WI38 (cell line): Measurements from ENCODE around the gene RALGPS2.
"Not testable (repeated sequence)": the region's sequence is repeated elsewhere in the genome, so short reads cannot be mapped to it uniquely, and the experiment has no call there.

Experiments used
- H3K4me3 ChIP-seq: 2 replicates; pipeline ENCODE4 v1.5.1; 2011; ENCODE audit warnings: low read depth, mild to moderate bottlenecking, control low read depth, low read length
- CTCF ChIP-seq: IDR thresholded peaks from 2 replicates; pipeline ENCODE4 v1.5.1; 2012; ENCODE audit warnings: low read depth, mild to moderate bottlenecking, control low read depth, low read length

Gene RALGPS2

GRCh38 chr1:178945763-178946266 is 220.8 kb downstream of the RALGPS2 start:
- no peak overlapping the region for H3K4me3 ChIP-seq
- no peak for TF ChIP-seq CTCF

GRCh38 chr1:178946416-178946815 is 221.4 kb downstream of the RALGPS2 start:
- H3K4me3 ChIP-seq: no peak overlapping the region
- no peak for TF ChIP-seq CTCF

GRCh38 chr1:178946855-178947676 is 222.0 kb downstream of the RALGPS2 start:
- no peak overlapping the region for H3K4me3 ChIP-seq
- no peak for TF ChIP-seq CTCF

GRCh38 chr1:178947677-178947981 is 222.6 kb downstream of the RALGPS2 start:
- H3K4me3 ChIP-seq: no peak overlapping the region
- no peak for TF ChIP-seq CTCF

- no peak for TF ChIP-seq CTCF
- no peak overlapping the region for H3K4me3 ChIP-seq
Observed at GRCh38 chr1:178948676-178949075, 223.6 kb downstream of the RALGPS2 start.

GRCh38 chr1:178949866-178950265 is 224.8 kb downstream of the RALGPS2 start:
- not testable (repeated sequence) for H3K4me3 ChIP-seq

- no peak overlapping the region for H3K4me3 ChIP-seq
- no peak for TF ChIP-seq CTCF
Observed at GRCh38 chr1:178951600-178951999, 226.6 kb downstream of the RALGPS2 start.

GRCh38 chr1:178953034-178953433 is 228.0 kb downstream of the RALGPS2 start:
- no peak overlapping the region for H3K4me3 ChIP-seq

More at GRCh38 chr1:178953034-178953433, 228.0 kb downstream of the RALGPS2 start:
- no peak for TF ChIP-seq CTCF
